MCF 10A (cell line): Measurements from ENCODE around the gene CLVS2. TPM values are rescaled to one million over a fixed set of nuclear protein-coding genes. Genes with fewer than 3 reads are reported as not detected.

Experiments
- BruUV-seq: library from RNA; stranded (reverse); fragments of 400-500 nt; replicated peaks from 2 replicates; lab custom pipeline; 2021; lab: Mats Ljungman, UMichigan
- CTCF ChIA-PET: fragments of 300-600 bp; sonication (Branson Sonifier 250); formaldehyde crosslinking; extraction: SDS; loops from one replicate; lab custom pipeline; 2021; ENCODE audit warnings: antibody characterized with exemption, inconsistent platforms; lab: Yijun Ruan, JAX
- POLR2A ChIA-PET: fragments of 300-600, 350-650 bp; sonication (Branson Sonifier 250); formaldehyde crosslinking; extraction: SDS; loops from one replicate; lab custom pipeline; 2020; ENCODE audit warnings: antibody characterized with exemption, inconsistent platforms; lab: Yijun Ruan, JAX
- DNase-seq: peaks from one replicate; pipeline ENCODE4 v3.0.0-alpha.2; 2018; ENCODE audit not compliant: unreplicated experiment
- H3K27ac Mint-ChIP-seq: one replicate; pipeline ENCODE4 v1.8.0; 2022; ENCODE audit warnings: mild to moderate bottlenecking, low read depth, mixed read lengths; ENCODE audit not compliant: unreplicated experiment
- H3K27me3 Mint-ChIP-seq: one replicate; pipeline ENCODE4 v1.8.0; 2022; ENCODE audit warnings: mixed read lengths; ENCODE audit not compliant: insufficient read depth, unreplicated experiment
- H3K36me3 Mint-ChIP-seq: one replicate; pipeline ENCODE4 v1.8.0; 2022; ENCODE audit warnings: mild to moderate bottlenecking, moderate library complexity, mixed read lengths; ENCODE audit not compliant: insufficient read depth, unreplicated experiment
- H3K4me1 Mint-ChIP-seq: one replicate; pipeline ENCODE4 v1.8.0; 2022; ENCODE audit warnings: mixed read lengths; ENCODE audit not compliant: insufficient read depth, unreplicated experiment
- H3K4me3 Mint-ChIP-seq: one replicate; pipeline ENCODE4 v1.8.0; 2022; ENCODE audit warnings: mild to moderate bottlenecking, moderate library complexity, mixed read lengths; ENCODE audit not compliant: unreplicated experiment
- H3K9me3 Mint-ChIP-seq: one replicate; pipeline ENCODE4 v1.8.0; 2022; ENCODE audit warnings: mixed read lengths; ENCODE audit not compliant: unreplicated experiment
- intact Hi-C: fragments of 100-400 bp; cut with micrococcal nuclease; formaldehyde crosslinking; loops from 2 replicates; pipeline ENCODE4 v1.14.1; 2022
- total RNA-seq: library from RNA; stranded (reverse); gene quantifications from 2 replicates; pipeline ENCODE4 v1.2.3, GENCODE V29; 2022
- TF ChIP-seq, protein P1 (sequence below): fragments of 200-600 bp; IDR thresholded peaks from one replicate; pipeline ENCODE4 v1.8.0; 2022; ENCODE audit warnings: antibody characterized with exemption, mild to moderate bottlenecking; ENCODE audit not compliant: unreplicated experiment

The CLVS2 gene
- total RNA-seq, 1 experiment from 2014 or later: not detected

DNA sequence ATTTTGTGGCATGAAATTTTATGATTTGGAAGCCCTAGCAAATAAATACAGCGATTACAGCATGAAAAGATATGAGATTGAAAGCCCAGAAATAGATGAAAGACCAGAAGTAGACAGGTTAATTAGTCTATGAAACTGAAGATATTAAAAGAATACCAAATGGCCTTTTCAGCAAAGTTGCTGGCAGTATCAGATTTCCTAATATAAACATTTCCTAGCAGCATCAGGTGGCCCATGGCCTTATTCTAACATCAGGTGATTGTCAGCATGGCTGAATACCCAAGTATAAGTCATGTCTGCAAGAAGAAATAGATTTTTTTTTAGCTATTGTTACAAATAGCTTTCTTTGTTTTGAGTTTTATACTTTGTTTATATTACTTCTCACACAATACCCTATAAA is 93.2 kb downstream of the CLVS2 start:
- no peaks in the 10 kb centered on the region for H3K36me3 Mint-ChIP-seq
- CTCF ChIA-PET: interaction anchor here (1.2 kb wide), 1 partner anchor 142 kb away, joined by 3 read pairs; no protein-coding TSS in a partner anchor
- TF ChIP-seq, protein P1, sequence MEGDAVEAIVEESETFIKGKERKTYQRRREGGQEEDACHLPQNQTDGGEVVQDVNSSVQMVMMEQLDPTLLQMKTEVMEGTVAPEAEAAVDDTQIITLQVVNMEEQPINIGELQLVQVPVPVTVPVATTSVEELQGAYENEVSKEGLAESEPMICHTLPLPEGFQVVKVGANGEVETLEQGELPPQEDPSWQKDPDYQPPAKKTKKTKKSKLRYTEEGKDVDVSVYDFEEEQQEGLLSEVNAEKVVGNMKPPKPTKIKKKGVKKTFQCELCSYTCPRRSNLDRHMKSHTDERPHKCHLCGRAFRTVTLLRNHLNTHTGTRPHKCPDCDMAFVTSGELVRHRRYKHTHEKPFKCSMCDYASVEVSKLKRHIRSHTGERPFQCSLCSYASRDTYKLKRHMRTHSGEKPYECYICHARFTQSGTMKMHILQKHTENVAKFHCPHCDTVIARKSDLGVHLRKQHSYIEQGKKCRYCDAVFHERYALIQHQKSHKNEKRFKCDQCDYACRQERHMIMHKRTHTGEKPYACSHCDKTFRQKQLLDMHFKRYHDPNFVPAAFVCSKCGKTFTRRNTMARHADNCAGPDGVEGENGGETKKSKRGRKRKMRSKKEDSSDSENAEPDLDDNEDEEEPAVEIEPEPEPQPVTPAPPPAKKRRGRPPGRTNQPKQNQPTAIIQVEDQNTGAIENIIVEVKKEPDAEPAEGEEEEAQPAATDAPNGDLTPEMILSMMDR: no peak
- no TSS peak for BruUV-seq
- DNase-seq: no peak
- no peaks in the 10 kb centered on the region for H3K27me3 Mint-ChIP-seq
- intact Hi-C loops: no loop called here
- H3K4me3 Mint-ChIP-seq: no peak overlapping the region
- peak overlapping the region; percentile 100 for H3K27ac Mint-ChIP-seq
- POLR2A ChIA-PET: interaction anchor here (0.6 kb wide), 2 partner anchors 58 to 1212 kb away, joined by 3 to 5 read pairs; no protein-coding TSS in a partner anchor
- peaks cover 33% of the 10 kb centered on the region for H3K4me1 Mint-ChIP-seq
- no peaks in the 10 kb centered on the region for H3K9me3 Mint-ChIP-seq

DNA sequence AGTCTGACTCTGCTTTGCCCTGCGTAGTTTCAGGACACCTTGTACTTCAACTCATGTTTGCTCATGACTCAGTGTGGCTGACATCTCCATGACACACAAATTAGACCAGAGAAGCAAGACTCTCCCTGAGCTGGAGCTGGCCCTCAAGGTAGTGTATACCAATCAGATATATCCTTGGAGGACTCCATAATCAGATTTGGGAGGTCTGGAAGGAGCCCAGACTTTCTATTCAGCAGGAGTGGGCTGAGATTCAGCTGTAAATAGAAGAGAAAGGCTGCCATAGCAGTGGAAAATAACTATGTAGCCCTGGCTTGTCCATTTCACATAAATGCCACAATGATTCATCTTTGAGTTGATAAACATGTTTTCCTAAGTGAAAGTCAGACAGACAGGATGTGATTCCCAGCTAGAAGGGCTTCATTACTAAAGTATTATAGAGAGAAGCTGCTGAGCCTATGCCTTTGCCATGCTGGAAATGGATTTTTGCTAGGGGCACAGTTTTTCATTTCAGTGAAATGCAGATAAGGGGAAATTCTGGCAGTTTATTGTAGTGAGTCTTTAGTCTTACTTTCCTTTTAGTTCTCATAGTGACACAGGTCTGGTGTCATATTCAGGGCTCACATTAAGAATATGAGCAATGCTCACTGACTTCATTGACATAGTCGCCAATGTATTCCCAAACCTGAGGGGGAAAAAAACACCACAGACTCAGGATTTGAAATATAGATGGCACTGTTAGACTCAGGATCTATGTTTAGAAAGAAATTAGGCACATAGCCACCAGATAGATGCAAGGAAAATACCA is 95.3 kb downstream of the CLVS2 start:
- TF ChIP-seq, protein P1: no peak
- H3K9me3 Mint-ChIP-seq: no peaks in the 10 kb centered on the region
- H3K4me3 Mint-ChIP-seq: peak overlapping the region; percentile 60
- intact Hi-C loops: loop anchor here (1.0 kb wide), 1 partner anchor 225 kb away; no protein-coding TSS in a partner anchor
- POLR2A ChIA-PET: interaction anchor here (0.5 to 2.1 kb wide), 5 partner anchors 10 to 480 kb away, joined by 3 to 10 read pairs (median 6); no protein-coding TSS in a partner anchor
- peaks cover 33% of the 10 kb centered on the region for H3K4me1 Mint-ChIP-seq
- H3K27me3 Mint-ChIP-seq: no peaks in the 10 kb centered on the region
- peak; percentile 84 for DNase-seq
- TSS peak; percentile 91 for BruUV-seq
- H3K27ac Mint-ChIP-seq: peak overlapping the region; percentile 100
- no peaks in the 10 kb centered on the region for H3K36me3 Mint-ChIP-seq
- CTCF ChIA-PET: interaction anchor here (1.0 to 1.8 kb wide), 4 partner anchors 10 to 624 kb away, joined by 4 to 5 read pairs (median 5); no protein-coding TSS in a partner anchor

DNA sequence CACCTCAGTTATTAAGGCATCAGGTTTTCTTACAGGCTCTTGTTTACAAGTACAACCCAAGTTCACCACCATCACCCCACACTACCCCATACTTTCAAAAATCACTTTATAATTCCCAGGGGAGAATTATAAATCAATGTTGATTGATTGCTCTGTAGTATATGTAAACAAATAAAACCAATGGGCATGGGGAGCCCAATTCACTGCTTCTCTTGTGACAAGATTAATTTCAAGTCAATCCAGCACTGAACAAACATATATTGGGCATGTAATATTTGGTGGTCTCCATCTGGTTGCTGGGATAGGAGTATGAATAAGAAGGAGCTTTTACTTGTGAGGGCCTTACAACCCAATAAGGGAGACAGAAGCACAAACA is 95.8 kb downstream of the CLVS2 start:
- H3K4me1 Mint-ChIP-seq: peaks cover 33% of the 10 kb centered on the region
- ChIA-PET POLR2A (interaction anchor here (1.0 to 2.1 kb wide), 3 partner anchors 9 to 13 kb away, joined by 3 to 10 read pairs (median 7); no protein-coding TSS in a partner anchor), CTCF (interaction anchor here (1.0 to 1.8 kb wide), 5 partner anchors 9 to 624 kb away, joined by 3 to 5 read pairs (median 5); no protein-coding TSS in a partner anchor)
- no peaks in the 10 kb centered on the region for H3K9me3 Mint-ChIP-seq
- TF ChIP-seq, protein P1: no peak
- no peaks in the 10 kb centered on the region for H3K27me3 Mint-ChIP-seq
- no TSS peak for BruUV-seq
- peak overlapping the region; percentile 100 for H3K27ac Mint-ChIP-seq
- DNase-seq: no peak
- intact Hi-C loops: loop anchor here (1.0 kb wide), 1 partner anchor 224 kb away; no protein-coding TSS in a partner anchor
- peak overlapping the region; percentile 60 for H3K4me3 Mint-ChIP-seq
- H3K36me3 Mint-ChIP-seq: no peaks in the 10 kb centered on the region

DNA sequence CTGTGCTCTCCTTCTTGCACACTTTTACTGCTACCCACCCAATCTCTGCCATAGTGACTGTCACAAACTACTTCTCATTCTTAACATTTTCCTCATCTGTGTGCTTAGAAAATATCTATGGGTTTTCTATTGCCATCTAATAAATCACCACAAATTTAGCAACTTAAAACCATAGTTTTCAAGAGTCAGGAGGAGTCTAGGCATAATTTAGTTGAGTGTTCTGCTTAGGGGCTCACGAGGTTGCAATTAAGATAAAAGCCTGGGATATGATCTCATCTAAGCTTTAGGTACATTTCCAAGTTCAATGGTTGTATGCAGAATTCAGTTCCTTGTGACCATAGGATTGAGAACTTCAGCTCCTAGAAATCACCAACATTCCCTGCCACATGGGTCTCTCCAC is 98.8 kb downstream of the CLVS2 start:
- no peaks in the 10 kb centered on the region for H3K36me3 Mint-ChIP-seq
- ChIA-PET POLR2A (interaction anchor here (1.1 kb wide), 1 partner anchor 9 kb away, joined by 6 read pairs; no protein-coding TSS in a partner anchor), CTCF (no interaction called here)
- no peaks in the 10 kb centered on the region for H3K27me3 Mint-ChIP-seq
- TF ChIP-seq, protein P1: no peak
- no peaks in the 10 kb centered on the region for H3K9me3 Mint-ChIP-seq
- H3K4me1 Mint-ChIP-seq: peaks cover 33% of the 10 kb centered on the region
- no peak overlapping the region for H3K4me3 Mint-ChIP-seq
- no peak overlapping the region for H3K27ac Mint-ChIP-seq
- no peak for DNase-seq
- BruUV-seq: no TSS peak
- intact Hi-C loops: no loop called here
